Psoas muscle (tissue), 8 donors: ENCODE data around the gene MIOX. TPM values are rescaled to one million over a fixed set of nuclear protein-coding genes. Genes with fewer than 3 reads are reported as not detected.
"Not testable (repeated sequence)": the region's sequence is repeated elsewhere in the genome, so short reads cannot be mapped to it uniquely, and the experiment has no call there.

Experiments
- ATAC-seq, 4 donors: fragments of 200-7000 bp; cut with Tn5 transposase; one replicate each; pipeline ENCODE4 v1.9.1; 2020; ENCODE audit warnings: moderate library complexity in 3 of 4, mild to moderate bottlenecking in 2 of 4
- DNase-seq, 2 donors: peaks; one replicate each; pipeline ENCODE4 v3.0.0-alpha.2; 2020
- H3K27ac ChIP-seq: fragments of 200-600 bp; one replicate; pipeline ENCODE4 v1.8.0; 2022
- H3K27me3 ChIP-seq, 3 donors: fragments of 200-600 bp in 1 of 3; one replicate each; pipeline versions ENCODE4 v1.6.1 to v1.8.0; 2013 to 2022; ENCODE audit warnings: low read length in 2 of 3, mild to moderate bottlenecking in 2 of 3, moderate library complexity in 1 of 3; ENCODE audit not compliant: insufficient read depth in 3 of 3
- H3K36me3 ChIP-seq, 2 donors: fragments of 200-600 bp in 1 of 2; one replicate each; pipeline versions ENCODE4 v1.6.1 to v1.8.0; 2013 to 2022; ENCODE audit warnings: low read depth in 1 of 2, mild to moderate bottlenecking in 1 of 2, moderate library complexity in 1 of 2; ENCODE audit not compliant: insufficient read depth in 1 of 2
- H3K4me1 ChIP-seq: fragments of 200-600 bp; one replicate; pipeline ENCODE4 v1.8.0; 2022
- H3K4me3 ChIP-seq: fragments of 200-600 bp; one replicate; pipeline ENCODE4 v1.8.0; 2022; ENCODE audit warnings: mild to moderate bottlenecking
- H3K9me3 ChIP-seq: fragments of 200-600 bp; one replicate; pipeline ENCODE4 v1.8.0; 2022
- CTCF ChIP-seq: fragments of 200-600 bp; IDR thresholded peaks from one replicate; pipeline ENCODE4 v1.8.0; 2022; ENCODE audit warnings: antibody characterized with exemption
- WGBS, 3 donors: extraction: QIAGEN DNeasy Blood & Tissue Kit; methylation state at CpG; one replicate each; pipeline versions ENCODE4 v1.1.6 to v1.1.7; 2013; 5-methylcytosine and 5-hydroxymethylcytosine counted together
- intact Hi-C, 2 donors: fragments of 100-400 bp; cut with DNase I; formaldehyde crosslinking; loops; one replicate each; pipeline versions ENCODE4 v1.11.0 to v1.14.2; 2022
- polyA plus RNA-seq, 3 donors: library from polyadenylated mRNA; stranded (reverse); fragments of 200-250 nt; gene quantifications; one replicate each; pipeline ENCODE4 v1.2.3, GENCODE V29; 2013
- total RNA-seq, 4 donors: library from RNA; stranded (reverse); fragmentation: NEBNext Ultra II Directional in 2 of 4; extraction: Animal tissue kit (Norgen Biotek cat#: 25700) in 2 of 4; gene quantifications; one replicate each; pipeline versions ENCODE4 v1.2.1 to v1.2.4, GENCODE V29; 2021 to 2023
- donor health status: healthy with polysubstance abuse.
- donor health status: DM: no; HTN: no; CAD: no; lungs with moderate emphysema.
- donor health status: Bipolar disorder and iron deficiency.
- donor health status: healthy.
- donor health status: DM: yes; HTN: yes; CAD: no.
- donor health status: DM: no; HTN: no; CAD: no.
- donor health status: DM: no; HTN: no; CAD: no.
- donor health status: DM: yes; HTN: yes; CAD: no.

Gene MIOX
- total and polyA plus RNA-seq, 7 donors, result not detected

GRCh38 chr22:50516891-50517290 lies 30.2 kb downstream of the MIOX start:
- intact Hi-C loops, result no loop called here
- no peak overlapping the region for H3K27ac ChIP-seq
- ATAC-seq (no peak), DNase-seq (no peak)
- WGBS, 3 donors, result 81 to 85% (median 81%) methylated on average over 16 of the region's 16 CpGs
- TF ChIP-seq CTCF, result no peak
- H3K4me1 ChIP-seq, result no peaks in the 10 kb centered on the region
- peaks cover 8 to 62% of the 10 kb centered on the region in 2 donors for H3K36me3 ChIP-seq
- H3K4me3 ChIP-seq, result no peak overlapping the region
- no peaks in the 10 kb centered on the region for H3K9me3 ChIP-seq
- no peaks in the 10 kb centered on the region for H3K27me3 ChIP-seq

GRCh38 chr22:50517495-50518260 lies 31.0 kb downstream of the MIOX start:
- H3K9me3 ChIP-seq, result no peaks in the 10 kb centered on the region
- TF ChIP-seq CTCF, result no peak
- DNase-seq, result no peak
- no peak overlapping the region for H3K4me3 ChIP-seq
- H3K4me1 ChIP-seq, result no peaks in the 10 kb centered on the region
- peaks cover 8 to 70% of the 10 kb centered on the region in 2 donors for H3K36me3 ChIP-seq
- no peak for ATAC-seq
- 86 to 90% (median 88%) methylated on average over 20 of the region's 20 CpGs for WGBS, 3 donors
- H3K27me3 ChIP-seq, result no peaks in the 10 kb centered on the region
- no peak overlapping the region for H3K27ac ChIP-seq
- intact Hi-C loops, result no loop called here

GRCh38 chr22:50518606-50519005 lies 31.9 kb downstream of the MIOX start:
- no peak overlapping the region for H3K27ac ChIP-seq
- no peaks in the 10 kb centered on the region for H3K4me1 ChIP-seq
- H3K9me3 ChIP-seq, result no peaks in the 10 kb centered on the region
- intact Hi-C loops, result no loop called here
- H3K27me3 ChIP-seq, result no peaks in the 10 kb centered on the region
- no peak for TF ChIP-seq CTCF
- peaks cover 8 to 79% of the 10 kb centered on the region in 2 donors for H3K36me3 ChIP-seq
- ATAC-seq (no peak), DNase-seq (no peak)
- H3K4me3 ChIP-seq, result no peak overlapping the region
- 91 to 93% (median 93%) methylated on average over 7 of the region's 7 CpGs for WGBS, 3 donors

GRCh38 chr22:50519151-50519550 lies 32.5 kb downstream of the MIOX start:
- intact Hi-C loops, result no loop called here
- DNase-seq (no peak), ATAC-seq (no peak)
- H3K27me3 ChIP-seq, result no peaks in the 10 kb centered on the region
- no peaks in the 10 kb centered on the region for H3K9me3 ChIP-seq
- no peak overlapping the region for H3K27ac ChIP-seq
- peaks cover 4% of the 10 kb centered on the region for H3K4me1 ChIP-seq
- H3K36me3 ChIP-seq, result peaks cover 8 to 83% of the 10 kb centered on the region in 2 donors
- 90 to 95% (median 94%) methylated on average over 8 of the region's 8 CpGs for WGBS, 3 donors
- TF ChIP-seq CTCF, result no peak
- H3K4me3 ChIP-seq, result no peak overlapping the region

GRCh38 chr22:50520184-50520583 lies 33.5 kb downstream of the MIOX start:
- intact Hi-C loops, result not testable (repeated sequence)
- WGBS, 3 donors, result 97% methylated on average over 7 to 8 of the region's 8 CpGs

More at GRCh38 chr22:50520184-50520583, 33.5 kb downstream of the MIOX start:
- H3K36me3 ChIP-seq, result peaks cover 8 to 76% of the 10 kb centered on the region in 2 donors
- not testable (repeated sequence) for H3K27me3 ChIP-seq, H3K27ac ChIP-seq, ATAC-seq, H3K9me3 ChIP-seq, DNase-seq, H3K4me3 ChIP-seq
- H3K4me1 ChIP-seq, result peaks cover 11% of the 10 kb centered on the region
